HG03066 (cell line): ENCODE results near the gene TRIP13.

Experiments
- ATAC-seq: cut with Tn5 transposase; IDR thresholded peaks from one replicate; pipeline ENCODE4 v1.9.1; 2021; ENCODE audit warnings: low read depth; ENCODE audit not compliant: unreplicated experiment

Gene TRIP13

GRCh38 chr5:963673-964531, 71.2 kb downstream of the TRIP13 start:
- ATAC-seq, result peak; percentile 85

- ATAC-seq, result no peak
These were observed 72.1 kb downstream of the TRIP13 start for GRCh38 chr5:964821-965220.

GRCh38 chr5:965604-966344, 73.1 kb downstream of the TRIP13 start:
- no peak for ATAC-seq

GRCh38 chr5:966345-966710, 73.6 kb downstream of the TRIP13 start:
- ATAC-seq, result no peak

- ATAC-seq, result no peak
These were observed 74.3 kb downstream of the TRIP13 start for GRCh38 chr5:966941-967340.
